HG02870 (cell line): ENCODE results near the gene TMEM127.
"Not testable (repeated sequence)": the region's sequence is repeated elsewhere in the genome, so short reads cannot be mapped to it uniquely, and the experiment has no call there.

ENCODE experiments used
- ATAC-seq: cut with Tn5 transposase; IDR thresholded peaks from one replicate; pipeline ENCODE4 v1.9.1; 2021; ENCODE audit warnings: mild to moderate bottlenecking, moderate library complexity; ENCODE audit not compliant: unreplicated experiment

Gene TMEM127

DNA sequence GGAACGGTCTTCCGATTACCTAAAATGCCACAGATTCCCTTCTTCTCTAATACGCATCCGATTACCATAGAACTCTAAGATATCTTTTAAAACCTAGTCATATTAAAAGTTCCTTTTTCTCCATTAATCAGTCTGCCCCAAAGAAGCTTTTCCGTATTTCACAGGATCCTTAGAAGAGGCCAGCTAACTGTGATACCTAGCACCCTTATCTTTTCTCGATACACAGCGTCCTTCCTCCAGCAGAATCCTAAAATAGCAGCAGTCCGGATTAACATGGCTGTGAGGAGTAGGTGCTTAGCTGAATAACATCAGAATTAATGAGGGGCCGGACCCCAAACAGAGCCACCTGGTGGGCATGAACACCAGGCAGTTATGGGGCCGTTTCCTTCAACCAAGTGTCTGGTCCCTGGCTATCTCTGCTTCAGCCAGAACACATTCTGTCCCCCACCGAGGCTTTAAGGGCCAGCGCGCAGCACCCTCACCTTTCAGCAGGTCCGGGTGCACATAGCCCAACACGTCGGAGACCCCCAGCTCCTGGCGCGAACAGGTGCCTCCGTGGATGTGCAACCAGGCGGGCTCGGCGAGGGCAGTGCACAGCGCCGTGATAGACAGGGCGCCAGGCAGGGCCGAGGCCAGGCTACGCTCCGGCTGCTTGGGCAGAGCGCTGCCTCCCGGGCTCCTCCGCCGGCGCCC, 995 bp downstream of the TMEM127 start:
- no peak for ATAC-seq

DNA sequence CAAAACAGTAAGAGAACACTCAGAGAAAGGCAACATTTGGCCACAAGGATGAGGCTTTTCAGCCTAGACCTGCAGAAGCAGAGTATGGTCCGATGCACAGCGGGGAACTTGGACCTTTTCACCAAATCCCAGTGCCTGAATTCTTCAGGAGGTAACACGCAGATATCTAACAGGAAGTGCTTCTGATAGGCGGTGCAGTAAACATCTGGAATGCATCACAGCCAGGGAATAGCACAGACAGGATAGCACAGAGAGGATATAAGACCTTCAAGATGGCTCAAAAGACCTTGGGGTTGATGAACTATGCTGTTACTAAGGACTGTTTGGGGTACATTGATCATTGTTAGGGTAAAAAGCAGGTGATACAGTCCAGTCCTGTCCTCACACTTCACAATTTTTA, 1.7 kb downstream of the TMEM127 start:
- no peak for ATAC-seq

DNA sequence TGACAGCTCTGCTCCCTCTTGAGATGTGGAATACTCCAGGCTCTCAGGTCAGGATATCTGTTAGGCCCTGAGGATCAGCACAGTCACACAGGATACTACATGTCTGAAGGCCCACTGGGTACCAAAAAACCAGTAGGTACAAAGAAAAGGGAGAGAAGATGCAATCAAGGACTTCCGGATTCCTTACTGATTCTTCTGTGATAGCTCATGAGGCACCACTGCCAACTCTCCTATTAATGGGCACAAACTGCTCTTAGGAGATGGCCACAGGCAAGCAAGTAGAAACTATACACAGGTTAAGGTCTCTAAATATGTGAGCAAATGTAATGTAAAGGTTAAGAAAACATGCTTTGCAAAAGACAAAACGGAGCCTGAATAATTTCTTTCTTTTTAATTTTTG, 3.5 kb downstream of the TMEM127 start:
- ATAC-seq = no peak

DNA sequence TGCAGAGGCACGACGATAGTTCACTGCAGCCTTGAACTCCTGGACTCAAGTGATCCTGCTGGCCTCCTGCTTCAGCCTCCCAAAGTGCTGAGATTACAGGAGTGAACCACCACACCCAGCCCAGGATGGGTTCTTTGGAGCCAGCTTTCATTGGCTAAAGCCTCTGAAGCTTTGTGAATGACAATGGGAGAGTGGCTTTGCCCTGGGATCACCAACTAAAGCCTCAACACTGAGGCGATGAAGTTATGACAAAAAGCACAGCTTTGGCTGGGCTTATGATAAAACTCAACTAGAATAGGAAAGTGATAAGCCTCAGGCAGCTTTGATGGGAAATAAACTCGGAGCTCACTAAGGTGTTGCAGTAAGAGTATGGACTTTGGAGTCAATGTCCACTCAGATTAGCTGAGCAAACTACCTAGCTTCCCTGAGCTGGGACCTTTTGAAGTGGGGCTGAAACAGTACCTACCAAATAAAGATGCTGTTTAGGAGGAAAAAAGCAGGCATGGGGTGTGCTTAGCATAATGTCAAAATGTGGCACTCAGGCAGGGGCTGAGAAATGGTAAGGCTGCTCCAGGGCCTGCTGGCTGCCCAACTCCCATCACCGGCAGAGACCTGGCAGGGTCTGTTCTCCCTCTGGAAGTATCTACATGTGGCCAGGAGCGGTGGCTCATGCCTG, 4.3 kb downstream of the TMEM127 start:
- ATAC-seq = no peak

DNA sequence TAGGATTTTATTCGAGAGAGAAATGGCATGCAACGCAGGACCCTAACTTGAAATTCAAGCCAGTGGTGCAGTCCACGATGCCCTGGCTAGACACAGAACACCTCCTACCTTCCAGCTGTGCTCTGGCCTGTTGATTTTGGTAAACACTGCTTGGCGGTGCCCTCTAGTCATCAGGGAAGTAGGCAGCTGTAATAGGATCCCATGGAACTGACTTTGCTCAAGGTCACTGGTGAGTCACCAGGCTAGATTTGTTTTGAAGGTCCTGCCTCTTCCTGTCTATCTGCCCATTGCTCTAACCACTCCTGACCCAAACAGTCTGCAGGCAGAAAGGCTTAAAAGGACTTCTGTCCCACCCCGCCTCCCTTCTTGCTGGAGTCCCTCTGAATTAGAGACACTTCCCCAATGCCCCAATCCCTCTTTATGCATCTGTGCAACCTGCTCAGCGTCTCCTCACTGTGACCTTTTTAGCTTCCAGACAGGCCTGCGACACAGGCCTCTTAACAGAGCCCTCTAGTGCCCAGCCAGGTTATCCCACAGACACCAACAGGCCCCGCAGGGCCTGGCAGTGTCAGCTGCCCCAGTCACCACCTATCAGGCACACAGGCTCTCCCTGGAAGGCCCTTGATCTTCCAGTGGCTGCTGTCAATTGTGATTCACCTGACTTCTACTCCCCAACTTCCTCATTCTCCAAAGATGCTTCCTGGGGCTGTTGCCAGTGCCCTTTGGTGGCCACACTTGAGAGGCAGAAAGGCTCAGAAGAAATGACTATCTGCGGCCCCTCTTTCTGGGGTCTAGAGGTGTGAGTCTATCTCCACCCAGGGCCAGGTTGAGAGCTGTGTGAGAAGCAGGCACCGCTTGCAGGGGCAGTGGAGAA, 5.2 kb downstream of the TMEM127 start:
- no peak for ATAC-seq

DNA sequence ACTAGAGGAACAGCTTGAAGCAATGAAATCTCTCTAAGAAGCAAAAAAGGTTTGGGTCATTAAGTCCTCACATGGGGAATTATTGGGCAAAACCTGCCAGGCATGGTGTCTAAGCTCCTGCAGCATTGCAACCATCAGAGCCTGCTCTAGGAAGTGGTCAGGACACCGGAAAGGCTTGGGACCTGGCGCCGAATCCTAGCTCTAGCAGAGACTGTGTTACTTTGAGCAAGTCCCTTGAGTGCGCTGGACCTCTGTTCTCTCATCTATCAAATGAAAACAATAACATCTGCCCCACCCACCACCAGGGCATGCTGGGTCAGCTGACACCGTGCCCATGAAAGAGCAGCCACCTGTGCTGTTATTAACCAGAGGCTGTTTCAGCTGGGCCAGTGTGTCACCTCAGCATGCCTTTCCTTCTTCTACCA, 6.3 kb downstream of the TMEM127 start:
- ATAC-seq = no peak

DNA sequence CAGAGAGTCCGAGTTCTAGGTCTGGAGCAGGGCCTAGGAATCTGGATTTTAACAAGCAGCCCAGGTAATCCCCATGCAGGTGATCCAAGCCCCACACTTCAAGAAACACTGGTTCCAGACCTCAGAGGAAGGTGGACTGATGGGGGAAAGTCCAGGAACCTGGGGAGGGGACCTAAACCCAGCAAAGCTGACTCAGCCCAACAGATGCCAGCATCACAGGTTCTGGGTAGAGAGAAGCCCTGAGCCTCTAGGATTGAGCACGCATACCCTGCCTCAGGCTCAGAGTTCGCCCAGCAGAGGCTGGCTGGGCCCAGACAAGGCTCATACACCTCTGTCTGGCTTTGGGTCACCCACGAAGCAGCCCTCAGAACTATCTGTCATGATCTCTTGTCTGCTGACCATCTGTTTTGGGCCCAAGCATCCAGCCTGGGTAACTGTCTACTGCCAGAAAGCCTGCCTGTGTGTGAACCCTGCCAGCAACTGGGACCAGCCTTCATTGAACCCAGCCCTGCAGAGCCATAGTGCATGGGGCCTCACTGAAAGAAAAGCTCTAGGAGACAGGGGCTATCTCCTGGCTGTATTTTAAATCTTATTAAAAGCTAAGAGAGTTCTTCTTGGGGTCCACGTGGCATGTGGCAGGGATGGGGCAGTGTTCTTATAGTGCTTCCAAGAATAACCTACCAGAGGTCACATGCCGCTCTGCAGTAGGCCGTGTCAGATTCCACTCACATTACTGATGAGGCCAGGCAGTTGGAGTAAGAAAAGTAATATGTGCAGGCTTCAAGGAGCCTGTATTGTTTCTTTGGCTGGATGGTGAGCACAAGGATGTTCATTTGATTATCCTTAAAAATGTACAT, 7.4 kb downstream of the TMEM127 start:
- no peak for ATAC-seq

DNA sequence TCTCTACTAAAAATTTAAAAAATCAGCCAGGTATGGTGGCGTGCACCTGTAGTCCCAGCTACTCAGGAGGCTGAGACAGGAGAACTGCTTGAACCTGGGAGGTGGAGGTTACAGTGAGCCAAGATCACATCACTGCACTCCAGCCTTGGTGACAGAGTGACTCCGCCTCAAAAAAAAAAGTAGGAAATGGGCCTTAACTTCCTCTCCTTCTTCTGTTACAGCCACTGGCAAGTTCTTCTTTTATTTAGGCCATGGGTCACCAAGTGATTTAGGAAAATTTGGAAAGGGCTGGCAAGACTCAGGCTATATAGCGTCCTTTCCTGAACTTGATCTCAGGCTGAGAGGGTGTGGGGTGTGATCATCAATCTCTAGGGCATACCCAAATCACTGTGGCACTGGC, 8.1 kb downstream of the TMEM127 start:
- not testable (repeated sequence) for ATAC-seq

DNA sequence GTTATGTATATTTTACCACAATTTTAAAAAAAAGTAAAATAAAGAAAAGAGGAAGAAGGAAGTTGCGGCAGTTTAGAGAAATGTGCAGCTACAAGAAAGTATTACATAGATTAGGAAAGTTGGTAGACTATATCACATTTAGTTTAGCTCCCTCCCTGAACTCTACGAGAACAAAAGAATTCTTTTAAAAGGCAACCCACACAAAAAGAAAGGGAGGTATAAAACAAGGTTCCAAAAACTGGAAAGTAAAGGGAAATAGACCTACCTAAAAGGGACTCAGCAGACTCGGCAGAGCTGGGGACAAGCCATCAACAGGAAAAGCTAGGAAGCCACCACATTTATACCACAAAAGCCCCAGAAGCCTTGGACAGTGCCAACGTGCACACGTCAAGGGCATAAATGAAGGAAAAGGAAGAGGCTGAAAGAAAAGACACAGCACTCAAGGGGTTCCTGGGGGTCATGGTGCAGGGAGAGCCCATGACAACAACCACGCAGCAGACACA, 9.1 kb downstream of the TMEM127 start:
- no peak for ATAC-seq

DNA sequence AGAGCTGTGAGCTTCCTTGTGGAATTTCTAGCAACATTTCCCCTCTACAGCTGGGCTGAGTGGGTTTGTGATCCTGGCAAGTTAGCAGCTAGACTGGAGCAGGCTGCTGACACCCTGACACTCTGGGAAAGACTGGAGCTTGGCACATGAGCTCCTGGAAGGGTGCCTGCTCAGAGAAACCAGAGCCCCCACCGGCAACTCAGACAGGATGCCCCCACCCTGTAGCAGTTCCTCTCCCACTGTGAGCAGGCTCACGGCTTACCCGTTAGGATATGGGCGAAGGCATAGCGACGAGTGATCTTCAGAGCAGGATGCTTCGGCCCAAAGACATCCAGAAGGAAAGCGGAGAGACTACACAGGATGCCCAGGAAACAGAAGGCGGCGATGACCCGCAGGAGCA, 11.2 kb downstream of the TMEM127 start:
- no peak for ATAC-seq

DNA sequence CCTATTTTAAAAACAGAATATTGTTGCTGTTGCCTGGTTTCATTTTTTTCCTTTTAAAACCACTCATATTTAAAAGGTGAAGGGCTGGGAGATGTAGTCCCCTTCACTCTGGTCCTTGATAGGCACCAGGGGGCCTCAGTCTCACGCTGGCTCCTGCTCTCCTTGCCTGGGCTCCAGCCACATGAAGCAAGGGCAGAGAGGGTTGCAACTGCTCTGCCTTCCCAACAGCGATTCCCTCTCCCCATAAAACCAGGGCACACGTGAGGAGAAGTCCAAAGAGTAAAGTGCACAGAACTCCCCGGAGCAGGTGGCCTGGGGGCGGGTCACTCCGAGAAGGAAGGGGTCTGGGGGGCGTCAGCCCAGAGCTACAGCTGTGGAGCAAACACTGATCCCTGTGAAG, 12.8 kb downstream of the TMEM127 start:
- ATAC-seq = no peak

DNA sequence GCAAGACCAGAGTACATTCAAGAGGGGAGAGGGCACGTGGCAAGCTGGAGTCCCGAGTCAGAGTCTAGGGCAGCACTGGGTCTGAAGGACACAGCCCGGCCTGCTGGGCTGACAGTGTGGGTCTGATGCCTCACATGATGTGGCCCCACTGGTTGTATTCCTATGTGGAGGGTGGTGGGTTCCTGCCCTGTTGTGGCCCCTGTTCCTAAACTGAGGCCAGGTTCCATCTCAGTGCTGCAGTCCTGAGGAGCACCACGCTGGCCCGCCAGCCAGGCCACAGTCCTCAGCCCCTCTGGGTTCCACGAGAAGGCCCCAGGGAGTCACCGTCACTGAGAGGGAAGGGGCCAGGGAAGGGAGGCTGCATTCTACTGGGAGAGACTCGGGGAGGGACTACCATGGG, 13.3 kb downstream of the TMEM127 start:
- no peak for ATAC-seq

DNA sequence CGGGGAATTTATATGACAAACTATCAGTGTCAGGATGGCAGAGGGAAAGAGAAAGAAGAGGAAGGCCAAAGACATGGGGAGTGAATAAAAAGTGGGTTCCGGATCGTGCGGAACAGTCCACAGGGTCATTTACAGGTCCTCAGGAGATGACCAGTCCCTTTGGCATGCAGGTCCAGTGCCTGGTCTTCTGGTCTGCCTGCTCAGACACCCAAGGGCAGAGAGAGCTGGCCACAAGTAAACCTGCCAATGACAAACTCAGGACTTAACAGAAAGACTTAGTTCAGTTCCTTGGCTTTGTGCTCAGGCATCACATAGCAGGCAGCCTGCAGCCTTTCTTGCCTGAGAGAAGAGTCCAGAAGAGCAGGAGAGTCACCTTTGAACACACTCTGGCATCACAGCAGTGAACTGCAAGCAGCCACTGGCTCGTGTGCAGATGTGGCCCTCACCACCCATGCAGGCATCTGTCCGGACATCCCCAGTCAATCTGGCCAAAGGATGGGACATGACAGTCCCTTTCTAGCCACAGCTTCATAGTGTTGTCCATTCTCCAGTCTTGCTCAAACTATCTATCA, 14.0 kb downstream of the TMEM127 start:
- ATAC-seq = no peak

DNA sequence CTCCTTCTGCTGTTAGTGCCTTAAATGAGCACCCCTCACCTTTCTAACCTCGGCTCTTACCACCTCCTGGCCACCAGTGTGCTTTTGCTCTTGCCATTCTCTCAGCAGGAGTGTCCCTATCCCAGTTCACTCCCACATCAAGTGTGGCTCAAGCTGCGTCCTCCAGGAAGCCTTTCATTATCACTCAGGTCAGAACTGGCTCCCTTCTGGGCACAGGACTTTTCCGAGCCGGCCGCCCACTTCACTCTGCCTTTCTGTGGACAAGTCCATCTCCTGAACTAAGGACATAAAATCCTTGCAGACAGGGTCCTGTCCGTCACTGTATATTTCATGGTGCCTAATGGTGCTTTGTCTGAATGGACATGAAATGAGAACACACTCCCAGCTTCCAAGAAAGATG, 15.6 kb downstream of the TMEM127 start:
- no peak for ATAC-seq

DNA sequence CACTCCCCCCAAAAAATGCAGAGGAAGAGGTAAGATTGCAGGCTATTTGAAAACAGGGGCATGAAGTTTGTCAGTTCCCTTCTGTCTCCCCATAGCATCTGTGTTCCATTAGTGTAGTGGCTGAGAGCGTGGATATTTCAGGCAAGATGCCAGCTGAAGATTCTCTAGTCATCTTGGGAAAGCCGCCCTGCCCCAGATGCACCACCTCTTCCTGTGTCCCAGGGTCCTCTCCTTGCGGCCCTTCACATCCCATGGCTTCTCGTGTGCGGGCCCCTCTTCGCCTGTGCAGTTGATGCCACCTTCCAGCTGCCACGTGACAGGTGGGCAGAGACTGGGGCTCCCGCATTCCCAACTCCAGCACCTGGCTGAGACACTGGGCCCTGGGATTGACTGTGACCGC, 16.1 kb downstream of the TMEM127 start:
- ATAC-seq = no peak

DNA sequence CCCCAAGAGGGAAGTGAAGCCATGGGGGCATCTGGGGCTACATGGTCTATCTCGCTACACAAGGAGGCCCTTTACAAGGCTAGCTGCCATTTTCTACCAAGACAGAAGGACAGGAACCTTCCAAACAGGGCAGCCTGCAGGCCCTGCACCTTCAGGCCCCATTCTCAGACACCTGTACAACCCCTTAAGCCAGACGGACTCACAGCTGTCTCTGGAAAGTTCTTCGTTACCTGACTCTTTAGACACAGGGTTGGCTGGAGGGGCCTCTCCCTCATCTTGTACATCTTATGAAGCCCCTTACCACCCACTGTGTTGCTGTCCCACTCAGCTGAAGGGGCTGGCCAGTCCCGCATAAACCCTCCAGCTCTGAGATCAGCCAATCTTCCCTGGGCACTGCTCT, 17.2 kb downstream of the TMEM127 start:
- ATAC-seq = no peak

DNA sequence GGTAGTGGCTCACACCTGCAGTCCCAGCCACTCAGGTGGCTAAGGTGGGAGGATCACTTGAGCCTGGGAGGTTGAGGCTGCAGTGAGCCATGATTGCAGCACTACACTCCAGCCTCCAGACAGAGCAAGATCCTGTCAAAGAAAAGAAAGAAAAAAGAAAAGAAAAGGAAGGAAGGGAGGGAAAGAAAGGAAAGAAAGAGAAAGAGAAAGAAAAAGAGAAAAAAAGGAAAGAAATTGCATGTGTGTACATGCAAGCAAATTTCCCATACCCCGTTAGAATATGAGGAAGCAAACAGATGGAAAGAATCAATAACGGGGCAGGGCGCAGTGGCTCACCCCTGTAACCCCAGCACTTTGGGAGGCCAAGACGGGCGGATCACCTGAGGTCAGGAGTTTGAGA, 17.9 kb downstream of the TMEM127 start:
- ATAC-seq = no peak

DNA sequence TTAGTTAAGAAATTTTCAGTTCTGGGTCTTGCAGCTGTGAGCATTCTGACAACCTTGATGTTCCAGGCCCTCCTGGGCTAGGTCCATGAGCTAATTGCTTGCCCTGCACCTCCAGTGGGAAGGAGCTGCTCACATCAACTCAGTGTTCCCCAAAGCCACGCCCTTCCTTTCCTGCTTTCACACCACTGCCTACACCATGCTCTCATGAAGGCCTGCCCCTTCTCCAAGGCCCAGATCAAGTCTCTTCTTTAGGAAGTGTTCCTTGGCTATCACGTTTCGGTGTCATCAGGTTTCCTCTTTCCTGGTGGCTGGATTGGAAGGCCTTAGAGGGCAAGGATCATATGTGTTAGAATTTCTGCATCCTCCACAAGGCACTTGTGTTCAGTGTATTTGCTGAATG, 18.8 kb downstream of the TMEM127 start:
- no peak for ATAC-seq

DNA sequence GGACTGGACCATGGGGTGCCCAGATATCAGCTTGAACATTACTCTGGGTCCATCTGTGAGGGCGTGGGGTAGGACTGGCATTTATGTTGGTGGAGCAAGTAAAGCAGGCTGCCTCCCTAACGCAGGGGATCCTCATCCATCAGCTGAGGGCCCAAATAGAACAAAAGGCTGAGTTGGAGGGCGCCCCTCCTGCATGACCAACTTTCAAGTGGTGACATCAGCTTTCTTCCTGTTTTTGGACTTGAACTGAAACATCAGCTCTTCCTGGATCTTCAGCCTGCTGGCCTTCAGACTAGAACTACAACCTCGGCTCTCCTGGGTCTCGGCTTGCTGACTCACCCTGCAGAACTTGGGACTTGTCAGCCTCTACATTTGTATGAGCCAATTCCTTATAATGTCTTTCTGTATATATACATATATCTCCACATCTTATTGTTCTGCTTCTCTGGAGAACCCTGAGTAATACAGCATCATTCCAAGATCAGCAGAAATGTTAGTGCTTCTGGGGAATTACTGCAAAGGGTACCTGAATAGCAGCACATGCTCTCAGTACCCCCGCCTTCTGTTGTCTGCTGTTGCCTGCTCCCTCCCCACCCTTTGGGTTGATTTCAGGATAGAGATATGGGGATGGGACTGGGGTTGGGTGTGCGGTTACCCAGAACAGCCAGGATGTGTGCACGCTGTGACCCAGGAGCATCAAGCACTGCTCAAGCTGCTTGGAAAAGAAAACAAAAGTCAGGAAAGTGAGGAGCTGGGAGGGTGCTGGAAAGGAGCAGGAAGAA, 20.0 kb downstream of the TMEM127 start:
- ATAC-seq = no peak

DNA sequence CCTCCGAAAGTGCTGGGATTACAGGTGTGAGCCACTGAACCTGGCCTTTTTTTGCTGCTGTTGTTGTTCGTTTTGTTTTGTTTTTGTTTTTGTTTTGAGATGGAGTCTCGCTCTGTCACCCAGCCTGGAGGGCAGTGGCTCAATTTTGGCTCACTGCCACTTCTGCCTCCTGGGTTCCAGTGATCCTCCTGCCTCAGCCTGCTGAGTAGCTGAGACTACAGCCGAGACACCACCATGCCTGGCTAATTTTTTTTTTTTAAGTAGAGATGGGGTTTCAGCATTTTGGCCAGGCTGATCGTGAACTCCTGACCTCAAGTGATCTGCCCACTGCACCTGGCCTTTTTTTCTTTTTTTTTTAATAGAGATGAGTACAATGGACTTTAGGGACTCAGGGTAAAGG, 22.0 kb downstream of the TMEM127 start:
- no peak for ATAC-seq
